Ammon's horn (tissue), 1 donor: ENCODE measurements around the gene SAMD7.

Source experiments
- DNase-seq: peaks from one replicate; pipeline ENCODE4 v3.0.0-alpha.2; 2016; ENCODE audit warnings: low spot score

SAMD7 gene

GRCh38 chr3:169911272-169911671 is at the start of gene SAMD7:
SAMD7 (plus strand) TSS chr3:169911572; CDS start chr3:169919499, 7,927 bp downstream.
- no peak for DNase-seq

- no peak for DNase-seq
Observed at GRCh38 chr3:169861871-169862270, 49.5 kb upstream of the SAMD7 start.

- peak; percentile 85 for DNase-seq
Observed at GRCh38 chr3:169863458-169863899, 47.9 kb upstream of the SAMD7 start.

- DNase-seq, result no peak
Observed at GRCh38 chr3:169864270-169864669, 47.1 kb upstream of the SAMD7 start.

GRCh38 chr3:169865176-169865767 is 46.1 kb upstream of the SAMD7 start:
- no peak for DNase-seq

GRCh38 chr3:169867584-169868210 is 43.7 kb upstream of the SAMD7 start:
- DNase-seq, result no peak

GRCh38 chr3:169868369-169868768 is 43.0 kb upstream of the SAMD7 start:
- DNase-seq, result no peak

- DNase-seq, result no peak
Observed at GRCh38 chr3:169869484-169870220, 41.7 kb upstream of the SAMD7 start, which contains the start of gene LRRC31. LRRC31 (minus strand) TSS chr3:169869935; CDS start chr3:169869807, 128 bp downstream.

GRCh38 chr3:169871129-169871886 is 40.1 kb upstream of the SAMD7 start:
- DNase-seq, result no peak

- DNase-seq, result no peak
Observed at GRCh38 chr3:169879013-169879557, 32.3 kb upstream of the SAMD7 start.

GRCh38 chr3:169879845-169880575 is 31.4 kb upstream of the SAMD7 start:
- no peak for DNase-seq

- DNase-seq, result no peak
Observed at GRCh38 chr3:169880576-169881250, 30.7 kb upstream of the SAMD7 start.

- DNase-seq, result peak; percentile 74
Observed at GRCh38 chr3:169886671-169887070, 24.7 kb upstream of the SAMD7 start.

- DNase-seq, result no peak
Observed at GRCh38 chr3:169891886-169892285, 19.5 kb upstream of the SAMD7 start.

GRCh38 chr3:169894110-169894509 is 17.3 kb upstream of the SAMD7 start:
- no peak for DNase-seq

- DNase-seq, result no peak
Observed at GRCh38 chr3:169895072-169895471, 16.3 kb upstream of the SAMD7 start.

GRCh38 chr3:169897284-169897683 is 14.1 kb upstream of the SAMD7 start:
- no peak for DNase-seq

GRCh38 chr3:169901453-169901852 is 9.9 kb upstream of the SAMD7 start:
- no peak for DNase-seq

GRCh38 chr3:169905404-169905803 is 6.0 kb upstream of the SAMD7 start:
- DNase-seq, result no peak

- DNase-seq, result no peak
Observed at GRCh38 chr3:169907476-169907875, 3.9 kb upstream of the SAMD7 start.

GRCh38 chr3:169907944-169908343 is 3.4 kb upstream of the SAMD7 start:
- DNase-seq, result no peak
